ENCODE data around the gene RIPOR3. TPM values are rescaled to one million over a fixed set of nuclear protein-coding genes. Genes with fewer than 3 reads are reported as not detected.
A peak's percentile ranks its signal among the peaks of the same experiment; 100 is the strongest.

The RIPOR3 gene
- total and polyA plus RNA-seq, 11 donors = 2.4 to 20.7 (median 4.9) TPM

DNA sequence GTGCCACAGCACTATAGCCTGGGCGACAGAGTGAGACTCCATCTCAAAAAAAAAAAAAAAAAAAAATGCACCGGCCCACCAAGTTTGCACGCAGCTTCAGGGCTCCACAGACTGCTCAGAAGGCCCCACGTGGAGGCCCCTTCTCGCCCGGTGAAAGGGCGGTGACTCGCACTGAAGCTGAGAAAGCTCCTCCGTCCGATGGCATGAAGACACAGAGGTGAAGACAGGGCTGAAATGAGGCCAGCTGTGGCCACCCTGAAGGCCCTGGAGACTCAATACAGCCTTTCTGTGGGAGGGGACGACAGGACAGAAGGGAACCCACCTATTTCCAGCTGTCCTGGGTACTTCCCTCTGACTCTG, 97.1 kb downstream of the RIPOR3 start:
- H3K27me3 ChIP-seq = peaks cover 0 to 9% (median 0%) of the 10 kb centered on the region in 9 donors
- WGBS, 4 donors = 73 to 84% (median 77%) methylated on average over 11 of the region's 11 CpGs
- H3K27ac ChIP-seq = no peak overlapping the region
- no peaks in the 10 kb centered on the region for H3K9me3 ChIP-seq
- peaks cover 0 to 18% (median 11%) of the 10 kb centered on the region in 9 donors for H3K36me3 ChIP-seq
- intact Hi-C loops (cut with DNase I) = no loop called here
- H3K4me3 ChIP-seq = no peak overlapping the region
- H3K4me1 ChIP-seq = peaks cover 0 to 47% (median 16%) of the 10 kb centered on the region in 12 donors
- ATAC-seq = peak in 1 of 4 donors; percentile 1
- peak in 1 of 5 donors; percentile 20 for DNase-seq
- TF ChIP-seq CTCF (IDR thresholded peaks at IDR 0.05) (no peak), POLR2A (IDR thresholded peaks at IDR 0.05) (no peak)

GRCh38 chr20:50593005-50593335, 98.4 kb downstream of the RIPOR3 start:
- Histone ChIP-seq H3K4me3 (no peak overlapping the region), H3K36me3 (peaks cover 0 to 27% (median 13%) of the 10 kb centered on the region in 9 donors), H3K27me3 (peaks cover 0 to 8% (median 0%) of the 10 kb centered on the region in 9 donors), H3K4me1 (peaks cover 0 to 47% (median 17%) of the 10 kb centered on the region in 12 donors), H3K9me3 (no peaks in the 10 kb centered on the region), H3K27ac (peak overlapping the region in 2 of 12 donors; percentile 30 to 45)
- TF ChIP-seq POLR2A (IDR thresholded peaks at IDR 0.05) (no peak), CTCF (IDR thresholded peaks at IDR 0.05) (no peak)
- 92 to 98% (median 94%) methylated on average over 2 to 9 of the region's 9 CpGs for WGBS, 4 donors
- ATAC-seq (no peak), DNase-seq (peak in 1 of 5 donors; percentile 39)
- intact Hi-C loops (cut with DNase I) = no loop called here

DNA sequence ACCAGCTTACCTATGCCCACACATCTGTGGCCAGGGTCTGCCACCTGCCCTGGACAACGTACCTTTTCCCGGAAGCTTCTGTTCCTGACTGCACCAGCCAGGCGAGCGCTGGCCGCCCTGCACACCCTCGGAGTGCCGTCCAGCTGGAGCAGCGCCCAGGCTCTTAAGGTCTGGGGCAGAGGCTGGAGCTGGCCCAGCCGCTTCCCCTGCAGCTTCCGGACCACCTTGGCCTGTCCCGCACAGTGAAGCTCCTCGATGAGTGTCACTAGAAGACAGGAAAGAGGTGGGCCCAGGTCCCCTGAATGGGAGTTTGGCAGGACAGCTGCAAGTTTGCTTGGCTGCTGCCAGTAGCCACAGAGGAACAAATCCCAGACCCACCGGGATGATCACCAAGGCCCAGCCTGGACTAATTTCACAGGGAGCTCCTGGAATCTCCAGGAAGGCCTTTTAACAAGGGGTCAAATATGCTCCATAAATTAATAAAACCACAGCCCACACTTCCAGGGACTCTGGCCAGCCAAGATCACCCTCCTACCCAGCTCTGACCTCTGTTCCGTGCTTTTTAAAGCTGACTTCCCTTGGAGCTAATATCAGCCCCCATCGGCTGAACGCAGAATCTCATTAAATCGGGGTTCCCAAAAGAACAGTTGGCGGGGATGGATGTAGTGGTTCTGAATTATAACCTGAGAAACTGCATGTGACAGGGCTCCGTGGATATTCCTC, 98.9 kb downstream of the RIPOR3 start:
- Histone ChIP-seq H3K27ac (peak overlapping the region in 4 of 12 donors; percentile 4 to 45 (median 24)), H3K4me1 (peaks cover 0 to 47% (median 18%) of the 10 kb centered on the region in 12 donors), H3K36me3 (peaks cover 0 to 32% (median 17%) of the 10 kb centered on the region in 9 donors), H3K27me3 (peaks cover 0 to 6% (median 0%) of the 10 kb centered on the region in 9 donors), H3K4me3 (no peak overlapping the region), H3K9me3 (no peaks in the 10 kb centered on the region)
- intact Hi-C loops (cut with DNase I) = no loop called here
- 28 to 51% (median 42%) methylated on average over 18 to 19 of the region's 19 CpGs for WGBS, 4 donors
- DNase-seq (peak; percentile 66 to 86 (median 82)), ATAC-seq (peak; percentile 63 to 84 (median 78))
- TF ChIP-seq CTCF (IDR thresholded peaks at IDR 0.05) = no peak
- no peak for TF ChIP-seq POLR2A (IDR thresholded peaks at IDR 0.05)

- no peak overlapping the region for H3K27ac ChIP-seq
- ATAC-seq (no peak), DNase-seq (no peak)
- WGBS, 4 donors = 77 to 82% (median 79%) methylated on average over 5 of the region's 5 CpGs
- TF ChIP-seq POLR2A (IDR thresholded peaks at IDR 0.05) (no peak), CTCF (IDR thresholded peaks at IDR 0.05) (no peak)
- H3K4me3 ChIP-seq = no peak overlapping the region
- intact Hi-C loops (cut with DNase I) = no loop called here
- peaks cover 0 to 40% (median 17%) of the 10 kb centered on the region in 12 donors for H3K4me1 ChIP-seq
- H3K9me3 ChIP-seq = no peaks in the 10 kb centered on the region
- H3K36me3 ChIP-seq = peaks cover 0 to 43% (median 28%) of the 10 kb centered on the region in 9 donors
- peaks cover 0 to under 1% (median 0%) of the 10 kb centered on the region in 9 donors for H3K27me3 ChIP-seq
Observed at GRCh38 chr20:50591233-50591852, 100.0 kb downstream of the RIPOR3 start.
